BJ (cell line): Measurements from ENCODE around the gene MAB21L2. TPM values are rescaled to one million over a fixed set of nuclear protein-coding genes. Genes with fewer than 3 reads are reported as not detected.

Experiments
- CTCF ChIA-PET: fragments of 350-600 bp; formaldehyde crosslinking; extraction: SDS; loops from one replicate; lab custom pipeline; 2021; ENCODE audit warnings: antibody characterized with exemption, inconsistent platforms; lab: Yijun Ruan, JAX
- POLR2A ChIA-PET: fragments of 300-600 bp; sonication (Branson Sonifier 250); formaldehyde crosslinking; extraction: SDS; loops from one replicate; lab custom pipeline; 2021; ENCODE audit warnings: antibody characterized with exemption; lab: Charles Lee
- DNase-seq: peaks from one replicate; pipeline ENCODE4 v3.0.0-alpha.2; 2011; ENCODE audit warnings: low read depth
- H3K27me3 ChIP-seq: 2 replicates; pipeline ENCODE4 v1.6.0; 2011; ENCODE audit warnings: low read length; ENCODE audit not compliant: control insufficient read depth, insufficient read depth
- H3K36me3 ChIP-seq: 2 replicates; pipeline ENCODE4 v1.5.1; 2011; ENCODE audit warnings: low read length; ENCODE audit not compliant: control insufficient read depth, insufficient read depth
- H3K4me3 ChIP-seq: 2 replicates; pipeline ENCODE4 v1.5.1; 2011; ENCODE audit warnings: low read depth, mild to moderate bottlenecking, control low read depth, low read length
- polyA plus RNA-seq: library from polyadenylated mRNA; depleted of rRNA; stranded (reverse); fragments of >200 nt; gene quantifications from 2 replicates; pipeline ENCODE4 v1.2.3, GENCODE V29; 2011
- TF ChIP-seq, protein P1 (sequence below): IDR thresholded peaks from 2 replicates; pipeline ENCODE4 v1.5.1; 2011; ENCODE audit warnings: low read depth, mild to moderate bottlenecking, control low read depth, inconsistent platforms, low read length, moderate library complexity; ENCODE audit not compliant: insufficient read depth

MAB21L2 gene
- polyA plus RNA-seq, 1 experiment: not detected

DNA sequence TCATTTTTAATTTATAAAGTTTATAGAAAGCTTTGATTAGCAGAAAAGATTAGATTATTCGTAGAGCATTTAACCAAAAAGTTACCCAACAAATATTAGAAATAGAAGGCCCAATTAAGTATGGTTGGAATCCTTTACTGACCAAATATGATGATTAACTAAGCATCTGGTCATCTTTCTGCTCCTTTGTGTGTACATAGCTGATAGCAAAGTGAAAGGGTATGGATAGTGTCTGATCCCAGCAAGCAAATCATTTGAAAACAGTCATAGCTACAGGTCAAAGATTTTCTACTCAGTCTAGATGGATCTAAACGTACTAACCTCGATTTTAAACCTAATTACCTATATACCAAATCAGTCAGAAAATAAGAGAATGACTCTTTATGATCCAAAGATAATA, 7.3 kb upstream of the MAB21L2 start:
- H3K27me3 ChIP-seq: no peaks in the 10 kb centered on the region
- CTCF ChIA-PET: no interaction called here
- no peaks in the 10 kb centered on the region for H3K36me3 ChIP-seq
- no peak for DNase-seq
- POLR2A ChIA-PET: no interaction called here
- TF ChIP-seq, protein P1, sequence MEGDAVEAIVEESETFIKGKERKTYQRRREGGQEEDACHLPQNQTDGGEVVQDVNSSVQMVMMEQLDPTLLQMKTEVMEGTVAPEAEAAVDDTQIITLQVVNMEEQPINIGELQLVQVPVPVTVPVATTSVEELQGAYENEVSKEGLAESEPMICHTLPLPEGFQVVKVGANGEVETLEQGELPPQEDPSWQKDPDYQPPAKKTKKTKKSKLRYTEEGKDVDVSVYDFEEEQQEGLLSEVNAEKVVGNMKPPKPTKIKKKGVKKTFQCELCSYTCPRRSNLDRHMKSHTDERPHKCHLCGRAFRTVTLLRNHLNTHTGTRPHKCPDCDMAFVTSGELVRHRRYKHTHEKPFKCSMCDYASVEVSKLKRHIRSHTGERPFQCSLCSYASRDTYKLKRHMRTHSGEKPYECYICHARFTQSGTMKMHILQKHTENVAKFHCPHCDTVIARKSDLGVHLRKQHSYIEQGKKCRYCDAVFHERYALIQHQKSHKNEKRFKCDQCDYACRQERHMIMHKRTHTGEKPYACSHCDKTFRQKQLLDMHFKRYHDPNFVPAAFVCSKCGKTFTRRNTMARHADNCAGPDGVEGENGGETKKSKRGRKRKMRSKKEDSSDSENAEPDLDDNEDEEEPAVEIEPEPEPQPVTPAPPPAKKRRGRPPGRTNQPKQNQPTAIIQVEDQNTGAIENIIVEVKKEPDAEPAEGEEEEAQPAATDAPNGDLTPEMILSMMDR: no peak
- no peak overlapping the region for H3K4me3 ChIP-seq

DNA sequence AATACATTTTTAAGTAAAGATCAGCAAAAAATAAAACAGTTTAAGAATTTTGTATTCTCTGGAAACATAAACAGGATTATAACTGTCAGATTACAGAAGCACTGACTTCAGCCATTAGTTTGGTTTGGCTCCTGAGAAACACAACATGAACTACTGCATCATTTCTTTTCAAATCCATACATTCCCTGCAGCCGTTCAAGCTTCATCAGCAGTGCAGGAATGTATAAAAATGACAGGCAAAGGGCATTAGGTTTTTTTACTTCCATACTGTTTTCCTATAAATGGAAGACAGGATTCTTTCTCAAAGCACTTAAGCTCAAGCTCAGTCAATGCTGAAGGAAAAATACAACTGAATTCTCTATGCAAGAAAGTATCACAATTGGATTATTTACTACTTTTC, 4.2 kb upstream of the MAB21L2 start:
- Histone ChIP-seq H3K36me3 (no peaks in the 10 kb centered on the region), H3K4me3 (no peak overlapping the region), H3K27me3 (no peaks in the 10 kb centered on the region)
- DNase-seq: no peak
- ChIA-PET CTCF (interaction anchor here (0.6 to 1.6 kb wide), 2 partner anchors 11 to 27 kb away, joined by 3 to 5 read pairs; no protein-coding TSS in a partner anchor), POLR2A (no interaction called here)
- TF ChIP-seq, protein P1: no peak

DNA sequence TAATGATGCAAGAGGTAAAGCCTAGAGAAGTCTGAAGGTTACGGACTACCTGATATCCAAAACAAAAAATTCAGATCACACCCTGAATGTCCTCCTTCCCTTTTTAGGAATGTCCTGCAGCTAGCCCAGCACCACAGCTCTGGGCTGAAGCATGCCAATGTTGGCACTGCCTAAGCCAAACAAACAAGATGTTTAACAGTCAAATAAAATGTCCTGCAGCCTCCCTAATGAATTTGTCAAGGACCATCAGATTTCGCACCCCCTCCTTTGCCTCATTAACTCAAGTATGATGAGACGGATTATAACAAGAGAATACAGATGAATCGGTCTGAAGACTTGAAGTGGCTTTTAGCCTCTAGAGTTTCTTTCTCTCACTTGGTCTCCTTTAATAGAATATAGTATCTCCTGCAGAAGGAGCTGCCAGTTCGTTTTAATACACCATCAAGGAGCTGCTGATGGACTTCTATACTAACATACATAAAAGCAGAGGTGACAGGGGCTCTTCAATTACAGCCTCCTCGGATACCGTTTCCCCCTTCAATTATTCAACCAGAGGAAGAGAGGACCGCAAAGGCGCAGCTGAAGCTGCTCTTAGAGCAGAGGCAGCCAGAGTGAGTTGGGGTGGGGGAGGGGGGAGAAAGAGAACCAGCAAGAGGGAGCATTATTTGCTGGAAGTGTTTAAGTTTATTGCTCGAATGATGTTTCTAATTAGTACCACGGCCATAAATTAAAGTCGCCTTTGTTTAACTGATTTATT, 3.0 kb upstream of the MAB21L2 start:
- no peaks in the 10 kb centered on the region for H3K36me3 ChIP-seq
- H3K27me3 ChIP-seq: no peaks in the 10 kb centered on the region
- ChIA-PET CTCF (interaction anchor here (1.0 kb wide), 1 partner anchor 15 kb away, joined by 3 read pairs; no protein-coding TSS in a partner anchor), POLR2A (no interaction called here)
- no peak for DNase-seq
- TF ChIP-seq, protein P1: no peak
- no peak overlapping the region for H3K4me3 ChIP-seq

DNA sequence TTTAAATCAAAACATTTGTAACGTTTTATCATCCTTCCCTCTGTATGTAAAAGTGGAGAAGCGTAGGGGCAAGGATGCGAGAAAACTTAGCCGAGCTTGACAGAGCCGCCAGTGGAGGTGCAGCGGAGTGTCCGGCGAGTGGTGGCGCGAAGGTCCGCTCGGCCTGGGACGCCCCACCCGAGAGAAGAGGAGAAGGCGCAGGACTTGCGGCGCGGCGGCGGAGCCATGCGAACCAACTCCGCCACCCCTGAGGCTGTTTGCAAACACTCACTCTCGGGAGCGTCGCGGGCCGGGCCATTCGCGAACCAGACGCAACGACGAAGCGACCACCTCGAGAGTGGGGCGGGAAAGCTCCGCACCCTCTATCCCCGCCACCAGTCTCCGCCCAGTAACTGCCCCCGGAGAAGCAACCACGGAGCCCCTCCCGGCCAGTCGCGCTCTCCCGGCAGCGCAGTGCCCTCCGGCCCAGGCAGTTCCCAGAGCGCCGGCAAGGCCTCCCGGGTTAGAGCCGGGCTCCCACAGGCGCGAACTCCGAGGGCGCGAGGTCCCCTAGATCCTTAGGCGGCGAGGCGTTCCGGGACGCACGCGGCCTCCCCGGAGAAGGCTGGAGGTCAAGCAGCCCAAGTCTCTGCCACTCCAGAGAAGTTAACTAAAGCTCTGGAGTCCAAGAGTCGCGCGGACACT, 2.3 kb upstream of the MAB21L2 start:
- TF ChIP-seq, protein P1: no peak
- Histone ChIP-seq H3K4me3 (peak overlapping the region; percentile 41), H3K27me3 (no peaks in the 10 kb centered on the region), H3K36me3 (no peaks in the 10 kb centered on the region)
- ChIA-PET POLR2A (no interaction called here), CTCF (no interaction called here)
- DNase-seq: no peak

DNA sequence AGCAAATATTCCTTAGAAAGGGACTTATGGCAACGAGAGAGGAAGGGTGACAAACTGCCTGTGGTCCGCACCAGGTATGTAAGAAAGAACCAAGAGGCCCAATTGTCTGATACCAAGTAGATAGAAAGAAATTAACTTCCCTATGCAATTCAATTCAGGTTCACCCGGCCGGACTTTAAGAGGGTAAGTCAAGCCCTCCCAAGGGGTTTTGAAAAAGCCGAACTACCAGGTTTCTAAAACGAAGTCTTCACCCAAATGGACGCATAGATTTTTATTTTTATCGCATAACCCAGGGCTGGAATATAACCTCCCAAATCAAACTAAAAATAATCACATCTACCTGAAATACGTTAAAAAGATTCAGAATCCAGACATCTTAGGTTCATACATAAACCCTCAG, 1.6 kb upstream of the MAB21L2 start:
- TF ChIP-seq, protein P1: no peak
- DNase-seq: no peak
- CTCF ChIA-PET: no interaction called here
- Histone ChIP-seq H3K36me3 (no peaks in the 10 kb centered on the region), H3K27me3 (no peaks in the 10 kb centered on the region), H3K4me3 (no peak overlapping the region; the same call in 1 of the 2 replicates)
- POLR2A ChIA-PET: no interaction called here
